ENCODE results near the gene CES3.
A peak's percentile ranks its signal among the peaks of the same experiment; 100 is the strongest.

The CES3 gene

GRCh38 chr16:67013233-67013822 lies 52.3 kb downstream of the CES3 start:
- DNase-seq: no peak

GRCh38 chr16:67013823-67014633 lies 53.0 kb downstream of the CES3 start:
- DNase-seq: peak; percentile 74

- DNase-seq: no peak
Observed at GRCh38 chr16:67014634-67015312, 53.7 kb downstream of the CES3 start.

- DNase-seq: no peak
Observed at GRCh38 chr16:67015313-67015731, 54.3 kb downstream of the CES3 start.

- no peak for DNase-seq
Observed at GRCh38 chr16:67016143-67016542, 55.1 kb downstream of the CES3 start.

GRCh38 chr16:67016681-67017420 lies 55.8 kb downstream of the CES3 start:
- no peak for DNase-seq

- DNase-seq: no peak
Observed at GRCh38 chr16:67017421-67017750, 56.3 kb downstream of the CES3 start.

- DNase-seq: peak; percentile 87
Observed at GRCh38 chr16:67017810-67018488, 56.9 kb downstream of the CES3 start.

- no peak for DNase-seq
Observed at GRCh38 chr16:67019171-67019570, 58.1 kb downstream of the CES3 start.

GRCh38 chr16:67021321-67021720 lies 60.3 kb downstream of the CES3 start:
- no peak for DNase-seq

- no peak for DNase-seq
Observed at GRCh38 chr16:67022531-67023214, 61.6 kb downstream of the CES3 start.

- DNase-seq: no peak
Observed at GRCh38 chr16:67023689-67024088, 62.6 kb downstream of the CES3 start.
